NT2/D1 (cell line): ENCODE data around the gene LZTS2.

ENCODE experiments used
- DNase-seq: peaks from one replicate; pipeline ENCODE4 v3.0.0-alpha.2; 2011; ENCODE audit warnings: low read depth, low spot score
- H3K27me3 ChIP-seq: 2 replicates; pipeline ENCODE4 v1.6.0; 2011; ENCODE audit warnings: mild to moderate bottlenecking; ENCODE audit not compliant: insufficient read length, insufficient read depth
- H3K36me3 ChIP-seq: 2 replicates; pipeline ENCODE4 v1.6.1; 2011; ENCODE audit warnings: mild to moderate bottlenecking, low read length, mixed read lengths; ENCODE audit not compliant: insufficient read depth, insufficient read length
- H3K4me1 ChIP-seq: 2 replicates; pipeline ENCODE4 v1.5.1; 2011; ENCODE audit not compliant: insufficient read depth, insufficient read length
- H3K4me3 ChIP-seq: 2 replicates; pipeline ENCODE4 v1.5.1; 2011; ENCODE audit warnings: low read depth; ENCODE audit not compliant: insufficient read length
- H3K9ac ChIP-seq: 2 replicates; pipeline ENCODE4 v1.6.0; 2011; ENCODE audit warnings: low read depth; ENCODE audit not compliant: insufficient read length
- H3K9me3 ChIP-seq: 2 replicates; pipeline ENCODE4 v1.5.1; 2011; ENCODE audit warnings: mild to moderate bottlenecking, low read length; ENCODE audit not compliant: insufficient read depth
- SUZ12 ChIP-seq: IDR thresholded peaks from 2 replicates; pipeline ENCODE4 v1.6.1; 2011; ENCODE audit not compliant: insufficient read length, insufficient read depth; ENCODE audit errors: extremely low read depth
- YY1 ChIP-seq: IDR thresholded peaks from 2 replicates; pipeline ENCODE4 v1.6.1; 2011; ENCODE audit not compliant: insufficient read length, insufficient read depth
- ZNF274 ChIP-seq: IDR thresholded peaks from 2 replicates; pipeline ENCODE4 v1.6.1; 2011; ENCODE audit warnings: mild to moderate bottlenecking, low read depth, low read length

Gene LZTS2

DNA sequence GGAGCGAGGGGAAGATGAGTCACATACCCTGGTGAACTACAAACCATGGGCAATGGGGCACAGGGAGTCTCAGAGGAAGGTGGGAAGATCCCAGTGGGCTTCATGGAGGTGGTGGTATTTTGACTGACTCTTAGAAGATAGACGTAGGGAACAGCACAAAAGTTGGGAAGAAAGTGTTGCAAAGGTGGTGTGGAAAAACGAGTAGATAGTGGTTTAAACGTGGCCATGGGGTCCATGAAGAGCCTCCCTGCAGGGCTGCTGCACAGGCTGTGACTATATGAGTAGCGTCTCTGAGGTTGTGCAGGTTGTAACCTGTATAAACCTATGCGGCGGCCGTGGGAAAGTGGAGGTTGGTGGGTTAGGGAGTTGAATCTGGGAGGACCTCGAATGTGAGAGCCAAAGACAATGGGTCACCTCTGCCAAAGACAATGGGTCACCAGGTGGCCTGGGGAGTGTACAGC is 13.8 kb downstream of the LZTS2 start:
- H3K9ac ChIP-seq, result no peak overlapping the region
- DNase-seq, result no peak
- H3K4me3 ChIP-seq, result no peak overlapping the region
- peaks cover 13% of the 10 kb centered on the region for H3K27me3 ChIP-seq
- TF ChIP-seq ZNF274, result no peak
- no peak for TF ChIP-seq SUZ12
- TF ChIP-seq YY1, result no peak
- no peaks in the 10 kb centered on the region for H3K36me3 ChIP-seq
- H3K9me3 ChIP-seq, result no peaks in the 10 kb centered on the region
- H3K4me1 ChIP-seq, result peaks cover 14% of the 10 kb centered on the region

GRCh38 chr10:101014230-101014884 is 14.7 kb downstream of the LZTS2 start:
- no peaks in the 10 kb centered on the region for H3K36me3 ChIP-seq
- peaks cover 21% of the 10 kb centered on the region for H3K27me3 ChIP-seq
- H3K9ac ChIP-seq, result no peak overlapping the region
- H3K4me3 ChIP-seq, result no peak overlapping the region
- peaks cover 13% of the 10 kb centered on the region for H3K4me1 ChIP-seq
- no peaks in the 10 kb centered on the region for H3K9me3 ChIP-seq
- TF ChIP-seq SUZ12 (no peak), ZNF274 (no peak), YY1 (no peak)
- no peak for DNase-seq

DNA sequence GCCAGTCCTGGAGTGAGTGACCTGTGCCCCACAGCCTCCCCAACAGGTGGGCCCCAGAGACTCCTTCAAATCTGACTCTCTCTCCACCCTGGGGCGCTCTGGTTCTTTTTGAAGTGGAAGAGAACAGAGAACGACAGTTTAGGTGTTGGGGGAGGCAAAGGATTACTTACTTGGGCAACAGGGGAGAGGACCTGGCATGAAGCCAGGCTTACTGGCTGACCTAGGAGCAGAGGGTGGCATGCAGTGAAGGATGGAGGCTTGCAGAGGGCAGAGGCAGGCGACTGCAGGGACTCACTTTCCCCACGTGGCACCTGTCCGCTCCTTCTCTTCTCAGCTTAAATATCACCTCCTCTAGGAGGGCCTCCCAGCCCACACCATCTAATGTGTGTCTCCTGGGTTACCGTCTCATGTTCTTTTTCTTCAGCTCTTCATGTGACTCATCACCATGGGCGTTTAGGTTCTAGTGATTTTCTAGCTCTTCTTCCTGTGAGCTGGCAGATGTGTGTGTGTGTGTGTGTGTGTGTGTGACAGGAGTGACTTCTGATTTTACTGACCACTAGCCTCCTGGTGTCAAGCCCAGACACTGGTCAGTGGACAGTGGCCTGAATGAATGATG is 15.5 kb downstream of the LZTS2 start:
- peaks cover 13% of the 10 kb centered on the region for H3K4me1 ChIP-seq
- no peak for DNase-seq
- H3K4me3 ChIP-seq, result no peak overlapping the region
- no peaks in the 10 kb centered on the region for H3K9me3 ChIP-seq
- no peak overlapping the region for H3K9ac ChIP-seq
- H3K27me3 ChIP-seq, result peaks cover 21% of the 10 kb centered on the region
- TF ChIP-seq ZNF274 (no peak), YY1 (no peak), SUZ12 (no peak)
- no peaks in the 10 kb centered on the region for H3K36me3 ChIP-seq

DNA sequence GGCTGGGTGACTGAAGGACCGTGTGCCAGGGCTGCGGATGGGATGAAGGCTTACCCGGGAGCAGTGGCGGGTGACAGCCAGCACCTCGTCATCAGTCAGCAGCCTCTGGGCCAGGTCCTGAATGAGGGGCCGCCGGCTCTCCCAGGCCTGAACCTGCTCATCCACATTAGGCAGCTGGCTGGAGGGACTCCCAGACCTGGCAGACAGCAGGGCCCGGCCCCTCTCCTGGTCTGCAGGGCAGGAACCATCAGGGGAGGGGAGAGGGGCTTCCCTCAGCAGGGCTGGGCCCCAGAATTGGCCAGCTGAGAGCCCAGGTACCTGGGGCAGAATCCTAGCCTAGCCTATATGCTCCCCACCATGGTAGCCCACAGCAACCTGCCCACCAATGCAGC is 16.0 kb downstream of the LZTS2 start:
- H3K27me3 ChIP-seq, result peaks cover 21% of the 10 kb centered on the region
- peaks cover 13% of the 10 kb centered on the region for H3K4me1 ChIP-seq
- no peaks in the 10 kb centered on the region for H3K9me3 ChIP-seq
- H3K4me3 ChIP-seq, result no peak overlapping the region
- DNase-seq, result no peak
- TF ChIP-seq YY1 (no peak), ZNF274 (no peak), SUZ12 (no peak)
- no peak overlapping the region for H3K9ac ChIP-seq
- no peaks in the 10 kb centered on the region for H3K36me3 ChIP-seq

- H3K4me1 ChIP-seq, result peaks cover 13% of the 10 kb centered on the region
- no peak for DNase-seq
- no peaks in the 10 kb centered on the region for H3K9me3 ChIP-seq
- H3K9ac ChIP-seq, result no peak overlapping the region
- peaks cover 21% of the 10 kb centered on the region for H3K27me3 ChIP-seq
- TF ChIP-seq ZNF274 (no peak), SUZ12 (no peak), YY1 (no peak)
- H3K36me3 ChIP-seq, result no peaks in the 10 kb centered on the region
- no peak overlapping the region for H3K4me3 ChIP-seq
These were observed 17.2 kb downstream of the LZTS2 start for GRCh38 chr10:101016814-101017213.

GRCh38 chr10:101018118-101018599 is 18.6 kb downstream of the LZTS2 start:
- Histone ChIP-seq H3K27me3 (peaks cover 21% of the 10 kb centered on the region), H3K36me3 (no peaks in the 10 kb centered on the region), H3K9ac (peak overlapping the region; percentile 74), H3K9me3 (no peaks in the 10 kb centered on the region), H3K4me3 (peak overlapping the region; percentile 27), H3K4me1 (peaks cover 10% of the 10 kb centered on the region)
- DNase-seq, result no peak
- no peak for TF ChIP-seq ZNF274
- no peak for TF ChIP-seq SUZ12
- no peak for TF ChIP-seq YY1
